ENCODE data around the gene SMYD3. TPM values are rescaled to one million over a fixed set of nuclear protein-coding genes. Genes with fewer than 3 reads are reported as not detected.

Gene SMYD3
- total and polyA plus RNA-seq, 2 of the 13 experiments (the other 11 are each of a cell fraction or from before 2014, with no cell fraction given), result 27.7 to 35.8 TPM

DNA sequence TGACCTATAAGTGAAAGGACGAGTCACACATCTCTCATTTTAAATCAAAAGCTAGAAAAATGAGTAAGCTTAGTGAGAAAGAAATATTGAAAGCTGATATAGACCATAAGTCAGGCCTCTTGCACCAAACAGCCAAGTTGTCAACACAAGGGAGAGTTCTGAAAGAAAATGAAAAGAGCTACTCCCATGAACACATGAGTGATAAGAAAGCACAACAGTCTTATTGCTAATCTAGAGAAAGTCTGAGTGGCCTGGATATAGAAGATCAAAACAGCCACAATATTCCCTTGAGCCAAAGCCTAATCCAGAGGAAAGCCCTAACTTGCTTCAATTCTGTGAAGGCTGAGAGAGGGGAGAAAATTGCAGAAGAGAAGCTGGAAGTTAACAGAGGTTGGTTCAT lies 175.0 kb downstream of the SMYD3 start (continued):
- TF ChIP-seq, protein P1, sequence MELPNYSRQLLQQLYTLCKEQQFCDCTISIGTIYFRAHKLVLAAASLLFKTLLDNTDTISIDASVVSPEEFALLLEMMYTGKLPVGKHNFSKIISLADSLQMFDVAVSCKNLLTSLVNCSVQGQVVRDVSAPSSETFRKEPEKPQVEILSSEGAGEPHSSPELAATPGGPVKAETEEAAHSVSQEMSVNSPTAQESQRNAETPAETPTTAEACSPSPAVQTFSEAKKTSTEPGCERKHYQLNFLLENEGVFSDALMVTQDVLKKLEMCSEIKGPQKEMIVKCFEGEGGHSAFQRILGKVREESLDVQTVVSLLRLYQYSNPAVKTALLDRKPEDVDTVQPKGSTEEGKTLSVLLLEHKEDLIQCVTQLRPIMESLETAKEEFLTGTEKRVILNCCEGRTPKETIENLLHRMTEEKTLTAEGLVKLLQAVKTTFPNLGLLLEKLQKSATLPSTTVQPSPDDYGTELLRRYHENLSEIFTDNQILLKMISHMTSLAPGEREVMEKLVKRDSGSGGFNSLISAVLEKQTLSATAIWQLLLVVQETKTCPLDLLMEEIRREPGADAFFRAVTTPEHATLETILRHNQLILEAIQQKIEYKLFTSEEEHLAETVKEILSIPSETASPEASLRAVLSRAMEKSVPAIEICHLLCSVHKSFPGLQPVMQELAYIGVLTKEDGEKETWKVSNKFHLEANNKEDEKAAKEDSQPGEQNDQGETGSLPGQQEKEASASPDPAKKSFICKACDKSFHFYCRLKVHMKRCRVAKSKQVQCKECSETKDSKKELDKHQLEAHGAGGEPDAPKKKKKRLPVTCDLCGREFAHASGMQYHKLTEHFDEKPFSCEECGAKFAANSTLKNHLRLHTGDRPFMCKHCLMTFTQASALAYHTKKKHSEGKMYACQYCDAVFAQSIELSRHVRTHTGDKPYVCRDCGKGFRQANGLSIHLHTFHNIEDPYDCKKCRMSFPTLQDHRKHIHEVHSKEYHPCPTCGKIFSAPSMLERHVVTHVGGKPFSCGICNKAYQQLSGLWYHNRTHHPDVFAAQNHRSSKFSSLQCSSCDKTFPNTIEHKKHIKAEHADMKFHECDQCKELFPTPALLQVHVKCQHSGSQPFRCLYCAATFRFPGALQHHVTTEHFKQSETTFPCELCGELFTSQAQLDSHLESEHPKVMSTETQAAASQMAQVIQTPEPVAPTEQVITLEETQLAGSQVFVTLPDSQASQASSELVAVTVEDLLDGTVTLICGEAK (IDR thresholded peaks at IDR 0.05), result no peak
- TF ChIP-seq, protein P1 (CRISPR knock-in tag; IDR thresholded peaks at IDR 0.05), result no peak
- no peak for TF ChIP-seq ZNF337 (CRISPR knock-in tag; IDR thresholded peaks at IDR 0.05; ENCODE audit: borderline replicate concordance, low read depth)
- no peak for TF ChIP-seq ZNF335 (CRISPR knock-in tag; IDR thresholded peaks at IDR 0.05)
- no peak for TF ChIP-seq SSRP1 (CRISPR knock-in tag; IDR thresholded peaks at IDR 0.05)
- no peak for TF ChIP-seq RAD21 (CRISPR knock-in tag; IDR thresholded peaks at IDR 0.05)
- no peak for TF ChIP-seq TMF1 (CRISPR knock-in tag; IDR thresholded peaks at IDR 0.05; ENCODE audit: low read depth)
- TF ChIP-seq KDM4B (CRISPR knock-in tag; IDR thresholded peaks at IDR 0.05), result no peak
- TF ChIP-seq HNRNPH1 (optimal IDR thresholded peaks at IDR 0.05; ENCODE audit: low read depth, low read length), result no peak
- no peak for TF ChIP-seq ZNF784 (CRISPR knock-in tag; IDR thresholded peaks at IDR 0.05; ENCODE audit: borderline replicate concordance)
